Chondrocyte (in vitro differentiated cells): Measurements from ENCODE around the gene C12orf42. TPM values are rescaled to one million over a fixed set of nuclear protein-coding genes. Genes with fewer than 3 reads are reported as not detected.

Experiments
- DNase-seq: peaks from one replicate; pipeline ENCODE4 v3.0.0; 2021; ENCODE audit warnings: mixed read lengths, low spot score
- H3K27ac Mint-ChIP-seq: one replicate; pipeline ENCODE4 v1.8.0; 2021; ENCODE audit warnings: mild to moderate bottlenecking, moderate library complexity, mixed read lengths; ENCODE audit not compliant: unreplicated experiment
- H3K27me3 Mint-ChIP-seq: 2 replicates; pipeline ENCODE4 v1.8.0; 2021; ENCODE audit warnings: low read depth, mixed read lengths
- H3K36me3 Mint-ChIP-seq: 2 replicates; pipeline ENCODE4 v1.8.0; 2021; ENCODE audit warnings: low read depth, mixed read lengths
- H3K4me1 Mint-ChIP-seq: 2 replicates; pipeline ENCODE4 v1.8.0; 2021; ENCODE audit warnings: low read depth, mild to moderate bottlenecking, mixed read lengths
- H3K4me3 Mint-ChIP-seq: one replicate; pipeline ENCODE4 v1.8.0; 2021; ENCODE audit warnings: mild to moderate bottlenecking, moderate library complexity, mixed read lengths; ENCODE audit not compliant: unreplicated experiment
- H3K9me3 Mint-ChIP-seq: 2 replicates; pipeline ENCODE4 v1.8.0; 2021; ENCODE audit warnings: low read depth, mixed read lengths
- total RNA-seq: library from RNA; stranded (reverse); gene quantifications from 3 replicates; pipeline ENCODE4 v1.2.1, GENCODE V29; 2021
- TF ChIP-seq, protein P1 (sequence below): fragments of 200-600 bp; sonication (generic); IDR thresholded peaks from 2 replicates; pipeline ENCODE4 v1.5.0; 2021; ENCODE audit warnings: antibody characterized with exemption, mild to moderate bottlenecking, moderate library complexity

The C12orf42 gene
- total RNA-seq, 1 donor from 2014 or later = not detected

- peaks cover 4% of the 10 kb centered on the region for H3K27me3 Mint-ChIP-seq
- no peak for DNase-seq
- H3K9me3 Mint-ChIP-seq = peaks cover 22% of the 10 kb centered on the region
- H3K36me3 Mint-ChIP-seq = no peaks in the 10 kb centered on the region
- no peak overlapping the region for H3K27ac Mint-ChIP-seq
- TF ChIP-seq, protein P1, sequence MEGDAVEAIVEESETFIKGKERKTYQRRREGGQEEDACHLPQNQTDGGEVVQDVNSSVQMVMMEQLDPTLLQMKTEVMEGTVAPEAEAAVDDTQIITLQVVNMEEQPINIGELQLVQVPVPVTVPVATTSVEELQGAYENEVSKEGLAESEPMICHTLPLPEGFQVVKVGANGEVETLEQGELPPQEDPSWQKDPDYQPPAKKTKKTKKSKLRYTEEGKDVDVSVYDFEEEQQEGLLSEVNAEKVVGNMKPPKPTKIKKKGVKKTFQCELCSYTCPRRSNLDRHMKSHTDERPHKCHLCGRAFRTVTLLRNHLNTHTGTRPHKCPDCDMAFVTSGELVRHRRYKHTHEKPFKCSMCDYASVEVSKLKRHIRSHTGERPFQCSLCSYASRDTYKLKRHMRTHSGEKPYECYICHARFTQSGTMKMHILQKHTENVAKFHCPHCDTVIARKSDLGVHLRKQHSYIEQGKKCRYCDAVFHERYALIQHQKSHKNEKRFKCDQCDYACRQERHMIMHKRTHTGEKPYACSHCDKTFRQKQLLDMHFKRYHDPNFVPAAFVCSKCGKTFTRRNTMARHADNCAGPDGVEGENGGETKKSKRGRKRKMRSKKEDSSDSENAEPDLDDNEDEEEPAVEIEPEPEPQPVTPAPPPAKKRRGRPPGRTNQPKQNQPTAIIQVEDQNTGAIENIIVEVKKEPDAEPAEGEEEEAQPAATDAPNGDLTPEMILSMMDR = no peak
- no peak overlapping the region for H3K4me3 Mint-ChIP-seq
- H3K4me1 Mint-ChIP-seq = no peaks in the 10 kb centered on the region
Observed at GRCh38 chr12:103423516-103423910, 72.3 kb downstream of the C12orf42 start.

- Mint-ChIP-seq H3K4me3 (no peak overlapping the region), H3K27ac (no peak overlapping the region), H3K27me3 (peaks cover 4% of the 10 kb centered on the region)
Observed at GRCh38 chr12:103422746-103423515, 72.8 kb downstream of the C12orf42 start.

DNA sequence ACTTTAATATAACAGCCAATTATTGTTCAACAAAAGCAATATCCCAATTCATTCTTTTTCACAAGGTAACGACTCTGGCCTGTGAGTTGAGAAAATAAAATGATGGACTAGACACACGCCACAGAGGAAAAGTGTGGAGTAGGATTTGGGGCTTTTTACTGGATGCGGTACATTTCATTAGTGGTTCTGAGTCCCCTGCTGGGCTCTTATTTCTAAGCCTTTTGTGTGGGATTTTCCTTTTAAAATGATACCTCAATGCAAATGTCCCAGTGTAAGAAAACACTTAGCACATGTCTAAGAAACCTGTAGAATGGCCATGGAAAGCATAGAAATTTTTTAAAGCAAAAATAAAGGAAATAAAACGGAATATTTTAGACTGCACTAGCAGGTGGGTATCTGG, 73.4 kb downstream of the C12orf42 start:
- TF ChIP-seq, protein P1 = no peak
- no peak overlapping the region for H3K4me3 Mint-ChIP-seq
- no peaks in the 10 kb centered on the region for H3K4me1 Mint-ChIP-seq
- no peaks in the 10 kb centered on the region for H3K36me3 Mint-ChIP-seq
- peaks cover 13% of the 10 kb centered on the region for H3K9me3 Mint-ChIP-seq
- peaks cover 4% of the 10 kb centered on the region for H3K27me3 Mint-ChIP-seq
- DNase-seq = no peak
- no peak overlapping the region for H3K27ac Mint-ChIP-seq

More at GRCh38 chr12:103422746-103423515, 72.8 kb downstream of the C12orf42 start:
- DNase-seq = no peak
- TF ChIP-seq, protein P1 = no peak
- peaks cover 19% of the 10 kb centered on the region for H3K9me3 Mint-ChIP-seq
- no peaks in the 10 kb centered on the region for H3K36me3 Mint-ChIP-seq
- no peaks in the 10 kb centered on the region for H3K4me1 Mint-ChIP-seq

DNA sequence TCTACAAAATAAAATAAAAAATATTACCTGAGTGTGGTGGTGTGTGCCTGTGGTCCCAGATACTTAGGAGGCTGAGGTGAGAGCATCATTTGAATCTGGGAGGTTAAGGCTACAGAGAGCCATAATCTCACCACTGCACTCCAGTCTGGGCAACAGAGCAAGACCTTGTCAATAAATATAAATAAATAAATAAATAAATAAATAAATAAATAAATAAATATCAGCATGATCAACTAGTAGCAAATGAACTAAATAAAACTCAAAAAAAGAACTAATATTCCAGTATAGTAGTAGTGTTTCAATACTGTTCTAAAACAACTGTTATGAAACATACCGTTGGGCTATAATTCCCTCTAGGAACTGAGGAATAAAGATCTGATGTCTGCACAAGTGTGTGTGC, 74.4 kb downstream of the C12orf42 start:
- Mint-ChIP-seq H3K27ac (no peak overlapping the region), H3K4me3 (no peak overlapping the region), H3K9me3 (peaks cover 6% of the 10 kb centered on the region), H3K27me3 (peaks cover 2% of the 10 kb centered on the region), H3K4me1 (no peaks in the 10 kb centered on the region), H3K36me3 (no peaks in the 10 kb centered on the region)
- DNase-seq = no peak
- TF ChIP-seq, protein P1 = no peak

- TF ChIP-seq, protein P1 = no peak
- H3K27me3 Mint-ChIP-seq = no peaks in the 10 kb centered on the region
- no peaks in the 10 kb centered on the region for H3K36me3 Mint-ChIP-seq
- no peak overlapping the region for H3K4me3 Mint-ChIP-seq
- no peak for DNase-seq
- no peaks in the 10 kb centered on the region for H3K4me1 Mint-ChIP-seq
- no peaks in the 10 kb centered on the region for H3K9me3 Mint-ChIP-seq
- no peak overlapping the region for H3K27ac Mint-ChIP-seq
Observed at GRCh38 chr12:103415681-103416080, 80.1 kb downstream of the C12orf42 start.
